ENCODE results near the gene CHCHD3.

The CHCHD3 gene

DNA sequence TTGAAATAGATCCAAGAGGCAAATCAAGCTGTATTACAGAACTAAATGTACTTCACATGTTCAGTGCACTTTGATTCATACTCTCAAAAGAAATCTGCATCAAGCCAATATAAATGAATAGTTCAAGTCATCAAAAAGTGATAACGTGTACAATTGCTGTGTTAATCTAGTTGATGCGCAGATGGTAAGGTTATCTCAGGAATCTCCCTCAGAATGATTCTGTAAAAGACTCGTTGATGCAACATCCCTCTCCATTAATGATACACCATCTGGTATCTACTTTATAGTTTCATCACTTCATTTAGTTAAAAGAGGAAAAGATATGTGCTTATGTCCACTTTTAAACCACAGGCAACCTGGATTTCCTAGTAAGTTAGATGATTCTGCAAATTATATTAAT, 200.6 kb downstream of the CHCHD3 start:
- H3K27me3 ChIP-seq (ENCODE audit: control insufficient read depth, insufficient read depth, low read length) = no peaks in the 10 kb centered on the region
- H3K4me1 ChIP-seq (ENCODE audit: control insufficient read depth, insufficient read depth, low read length) = peaks cover 23% of the 10 kb centered on the region
- H3K27ac ChIP-seq (ENCODE audit: low read depth, low read length) = no peak overlapping the region
- no peak overlapping the region for H3K4me3 ChIP-seq (ENCODE audit: low read depth, low read length)
- no peak overlapping the region for H3K9ac ChIP-seq (ENCODE audit: low read length)
- no peaks in the 10 kb centered on the region for H3K36me3 ChIP-seq (ENCODE audit: control insufficient read depth, insufficient read depth, low read length)
- H3K9me3 ChIP-seq (ENCODE audit: control insufficient read depth, insufficient read depth, low read depth, low read length) = no peaks in the 10 kb centered on the region

GRCh38 chr7:132879579-132879978, 202.3 kb downstream of the CHCHD3 start:
- Histone ChIP-seq H3K9ac (ENCODE audit: low read length) (no peak overlapping the region), H3K4me1 (ENCODE audit: control insufficient read depth, insufficient read depth, low read length) (peaks cover 23% of the 10 kb centered on the region), H3K27ac (ENCODE audit: low read depth, low read length) (no peak overlapping the region)

DNA sequence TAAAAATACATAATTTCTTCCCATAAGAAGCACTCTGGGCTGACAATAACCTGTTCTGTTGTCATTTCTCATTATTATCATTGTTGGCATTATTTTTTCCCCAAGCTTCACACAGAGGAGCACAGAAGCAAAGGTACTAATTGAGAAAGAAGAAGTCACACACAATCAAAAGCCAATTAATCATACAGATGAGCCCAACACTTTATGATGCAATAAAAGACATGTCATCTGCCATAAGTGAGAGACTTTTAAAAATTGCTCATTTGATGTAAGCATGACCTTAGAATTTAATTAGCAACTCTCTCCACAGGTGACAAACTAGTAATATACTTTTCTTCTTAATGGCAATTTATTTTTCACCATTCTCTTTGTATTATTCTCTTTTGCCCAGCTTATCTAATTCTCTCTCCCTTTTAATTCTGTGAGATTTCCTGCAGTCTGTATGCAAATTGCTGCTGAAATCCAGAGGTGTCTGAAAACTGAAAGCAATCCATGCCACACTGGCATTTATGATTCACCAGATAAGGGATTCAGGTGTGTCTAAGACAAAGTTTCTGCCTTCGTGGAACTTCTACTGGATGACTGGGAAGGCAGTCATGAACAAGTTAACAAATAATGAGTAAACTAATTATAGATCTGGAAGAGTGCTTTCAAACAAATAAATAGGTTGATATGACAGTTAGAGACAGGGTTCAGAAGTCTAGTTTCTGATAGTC, 203.5 kb downstream of the CHCHD3 start:
- Histone ChIP-seq H3K9me3 (ENCODE audit: control insufficient read depth, insufficient read depth, low read depth, low read length) (no peaks in the 10 kb centered on the region), H3K4me3 (ENCODE audit: low read depth, low read length) (no peak overlapping the region), H3K4me1 (ENCODE audit: control insufficient read depth, insufficient read depth, low read length) (peaks cover 23% of the 10 kb centered on the region), H3K9ac (ENCODE audit: low read length) (no peak overlapping the region), H3K27ac (ENCODE audit: low read depth, low read length) (no peak overlapping the region), H3K27me3 (ENCODE audit: control insufficient read depth, insufficient read depth, low read length) (no peaks in the 10 kb centered on the region), H3K36me3 (ENCODE audit: control insufficient read depth, insufficient read depth, low read length) (no peaks in the 10 kb centered on the region)

More at GRCh38 chr7:132879579-132879978, 202.3 kb downstream of the CHCHD3 start:
- Histone ChIP-seq H3K9me3 (ENCODE audit: control insufficient read depth, insufficient read depth, low read depth, low read length) (no peaks in the 10 kb centered on the region), H3K27me3 (ENCODE audit: control insufficient read depth, insufficient read depth, low read length) (no peaks in the 10 kb centered on the region), H3K4me3 (ENCODE audit: low read depth, low read length) (no peak overlapping the region), H3K36me3 (ENCODE audit: control insufficient read depth, insufficient read depth, low read length) (no peaks in the 10 kb centered on the region)

DNA sequence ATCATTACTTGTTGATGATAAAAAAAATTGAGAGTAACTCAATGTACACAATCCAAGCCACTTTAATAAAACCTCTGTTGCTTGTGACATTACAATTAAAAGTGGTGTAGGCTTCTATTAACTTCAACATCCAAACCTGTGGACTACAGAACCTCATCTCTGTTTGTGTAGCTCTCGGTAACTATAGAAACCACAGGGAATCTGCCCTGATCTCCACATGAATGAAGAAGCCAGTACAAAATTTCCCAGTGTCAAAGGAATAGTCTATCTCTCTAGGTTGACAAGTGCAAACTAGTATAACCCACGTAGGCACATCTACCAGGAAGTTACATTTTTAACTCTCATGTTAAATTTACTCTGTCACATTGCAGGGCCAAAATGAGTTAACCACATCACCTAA, 204.3 kb downstream of the CHCHD3 start:
- Histone ChIP-seq H3K9ac (ENCODE audit: low read length) (no peak overlapping the region), H3K27ac (ENCODE audit: low read depth, low read length) (peak overlapping the region; percentile 7; the same call in 1 of the 2 replicates), H3K4me1 (ENCODE audit: control insufficient read depth, insufficient read depth, low read length) (peaks cover 23% of the 10 kb centered on the region), H3K36me3 (ENCODE audit: control insufficient read depth, insufficient read depth, low read length) (no peaks in the 10 kb centered on the region), H3K27me3 (ENCODE audit: control insufficient read depth, insufficient read depth, low read length) (no peaks in the 10 kb centered on the region), H3K9me3 (ENCODE audit: control insufficient read depth, insufficient read depth, low read depth, low read length) (no peaks in the 10 kb centered on the region), H3K4me3 (ENCODE audit: low read depth, low read length) (no peak overlapping the region)

DNA sequence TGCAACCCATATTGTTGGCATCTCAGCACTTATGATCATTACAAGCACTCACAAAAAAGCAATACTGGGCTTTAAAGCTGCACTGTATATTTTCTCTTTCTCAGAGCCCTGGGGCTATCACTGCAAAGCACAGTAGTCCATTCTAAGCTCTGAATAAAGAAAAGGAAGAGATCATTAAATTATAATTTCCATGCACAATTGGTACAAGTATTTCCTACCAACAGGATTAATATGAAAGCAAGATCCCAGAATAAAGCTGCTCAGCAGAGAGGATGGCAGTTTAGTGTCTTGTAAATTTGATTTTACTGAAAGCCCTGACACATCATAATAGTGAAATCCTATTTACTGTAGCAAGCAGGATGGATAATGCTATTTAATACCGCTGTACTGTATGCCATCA, 205.3 kb downstream of the CHCHD3 start:
- Histone ChIP-seq H3K4me1 (ENCODE audit: control insufficient read depth, insufficient read depth, low read length) (peaks cover 23% of the 10 kb centered on the region), H3K9me3 (ENCODE audit: control insufficient read depth, insufficient read depth, low read depth, low read length) (no peaks in the 10 kb centered on the region), H3K27me3 (ENCODE audit: control insufficient read depth, insufficient read depth, low read length) (no peaks in the 10 kb centered on the region), H3K27ac (ENCODE audit: low read depth, low read length) (no peak overlapping the region), H3K9ac (ENCODE audit: low read length) (no peak overlapping the region), H3K36me3 (ENCODE audit: control insufficient read depth, insufficient read depth, low read length) (no peaks in the 10 kb centered on the region), H3K4me3 (ENCODE audit: low read depth, low read length) (no peak overlapping the region)

DNA sequence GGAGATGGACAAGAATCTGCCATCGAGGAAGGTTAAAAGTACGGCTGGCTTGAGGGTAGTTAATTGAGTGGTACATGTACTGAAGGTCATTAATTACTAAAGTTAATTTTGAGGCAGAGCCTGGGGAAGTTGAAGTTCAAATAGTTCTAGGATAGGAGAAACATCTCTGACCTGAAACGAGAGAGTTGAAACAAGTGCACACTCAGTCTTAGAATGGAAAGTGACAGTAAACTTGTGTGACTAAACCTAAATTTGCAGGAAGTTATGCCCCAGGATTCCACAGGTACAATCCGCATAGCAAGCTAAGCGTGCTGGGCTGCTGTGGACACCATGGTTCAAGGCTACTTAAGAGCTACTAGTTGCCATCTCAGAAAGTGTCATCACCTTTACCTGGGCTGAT, 209.9 kb downstream of the CHCHD3 start:
- Histone ChIP-seq H3K4me1 (ENCODE audit: control insufficient read depth, insufficient read depth, low read length) (no peaks in the 10 kb centered on the region), H3K9me3 (ENCODE audit: control insufficient read depth, insufficient read depth, low read depth, low read length) (no peaks in the 10 kb centered on the region), H3K36me3 (ENCODE audit: control insufficient read depth, insufficient read depth, low read length) (no peaks in the 10 kb centered on the region), H3K27ac (ENCODE audit: low read depth, low read length) (no peak overlapping the region), H3K4me3 (ENCODE audit: low read depth, low read length) (no peak overlapping the region), H3K27me3 (ENCODE audit: control insufficient read depth, insufficient read depth, low read length) (no peaks in the 10 kb centered on the region), H3K9ac (ENCODE audit: low read length) (no peak overlapping the region)

- H3K36me3 ChIP-seq (ENCODE audit: control insufficient read depth, insufficient read depth, low read length) = no peaks in the 10 kb centered on the region
- no peaks in the 10 kb centered on the region for H3K9me3 ChIP-seq (ENCODE audit: control insufficient read depth, insufficient read depth, low read depth, low read length)
These were observed 210.5 kb downstream of the CHCHD3 start for GRCh38 chr7:132871419-132871818.

DNA sequence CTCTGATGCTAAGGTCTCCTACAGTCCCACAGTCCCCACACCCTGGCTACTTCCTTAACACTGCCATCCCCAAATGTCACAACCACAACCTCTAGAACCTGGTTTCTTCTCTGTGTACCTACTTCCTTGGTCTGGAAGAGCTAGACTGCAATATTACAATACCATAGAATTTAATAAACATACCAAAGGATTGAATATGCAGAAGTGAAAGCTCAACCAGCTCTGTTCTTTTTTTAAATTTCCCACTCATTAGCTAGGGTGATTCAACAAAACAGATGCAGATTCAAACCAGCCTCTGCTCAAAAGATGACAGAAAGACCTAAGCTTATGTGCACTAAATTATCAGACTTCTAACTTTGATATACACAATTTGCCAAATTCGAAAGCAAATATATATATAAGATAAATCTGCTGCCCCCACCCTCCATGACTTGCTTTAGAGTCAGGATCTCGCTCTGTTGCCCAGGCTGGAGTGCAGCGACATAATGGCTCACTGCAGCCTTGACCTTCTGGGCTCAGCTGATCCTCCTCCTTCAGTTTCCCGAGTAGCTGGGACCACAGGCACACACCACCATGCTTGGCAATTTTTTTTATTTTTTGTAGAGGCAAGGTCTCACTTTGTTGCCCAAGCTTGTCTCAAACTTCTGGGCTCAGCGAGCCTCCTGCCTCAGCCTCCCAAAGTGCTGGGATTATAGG, 212.6 kb downstream of the CHCHD3 start:
- Histone ChIP-seq H3K27ac (ENCODE audit: low read depth, low read length) (no peak overlapping the region), H3K27me3 (ENCODE audit: control insufficient read depth, insufficient read depth, low read length) (no peaks in the 10 kb centered on the region), H3K4me1 (ENCODE audit: control insufficient read depth, insufficient read depth, low read length) (no peaks in the 10 kb centered on the region), H3K9me3 (ENCODE audit: control insufficient read depth, insufficient read depth, low read depth, low read length) (no peaks in the 10 kb centered on the region), H3K36me3 (ENCODE audit: control insufficient read depth, insufficient read depth, low read length) (no peaks in the 10 kb centered on the region; the same call in 1 of the 2 replicates), H3K4me3 (ENCODE audit: low read depth, low read length) (no peak overlapping the region), H3K9ac (ENCODE audit: low read length) (no peak overlapping the region)

More at GRCh38 chr7:132871419-132871818, 210.5 kb downstream of the CHCHD3 start:
- no peak overlapping the region for H3K27ac ChIP-seq (ENCODE audit: low read depth, low read length)
- no peaks in the 10 kb centered on the region for H3K27me3 ChIP-seq (ENCODE audit: control insufficient read depth, insufficient read depth, low read length)
- no peaks in the 10 kb centered on the region for H3K4me1 ChIP-seq (ENCODE audit: control insufficient read depth, insufficient read depth, low read length)
- no peak overlapping the region for H3K9ac ChIP-seq (ENCODE audit: low read length)
- H3K4me3 ChIP-seq (ENCODE audit: low read depth, low read length) = no peak overlapping the region

DNA sequence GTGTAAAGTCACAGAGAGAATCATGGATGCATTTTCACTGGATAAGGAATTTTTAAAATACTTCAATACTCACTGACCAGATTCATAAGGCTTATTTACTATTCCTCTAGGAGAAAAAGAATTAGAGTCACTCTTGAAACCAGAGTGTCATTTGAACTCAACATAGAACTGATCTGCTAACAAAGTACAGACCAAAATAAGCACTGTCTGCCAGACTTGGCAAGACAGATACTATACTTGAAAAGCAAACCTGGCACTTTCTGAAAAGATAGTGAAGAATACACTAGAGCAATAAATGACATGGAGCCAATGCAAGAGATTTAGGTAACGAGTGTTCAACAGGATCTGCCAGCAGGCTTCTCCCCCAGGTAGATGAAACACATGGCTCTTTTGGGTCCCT, 215.3 kb downstream of the CHCHD3 start:
- no peaks in the 10 kb centered on the region for H3K4me1 ChIP-seq (ENCODE audit: control insufficient read depth, insufficient read depth, low read length)
- H3K27me3 ChIP-seq (ENCODE audit: control insufficient read depth, insufficient read depth, low read length) = no peaks in the 10 kb centered on the region
- H3K4me3 ChIP-seq (ENCODE audit: low read depth, low read length) = no peak overlapping the region
- peaks cover 3% of the 10 kb centered on the region; the same call in 1 of the 2 replicates for H3K36me3 ChIP-seq (ENCODE audit: control insufficient read depth, insufficient read depth, low read length)
- H3K27ac ChIP-seq (ENCODE audit: low read depth, low read length) = no peak overlapping the region
- no peak overlapping the region for H3K9ac ChIP-seq (ENCODE audit: low read length)
- peaks cover 8% of the 10 kb centered on the region; the same call in 1 of the 2 replicates for H3K9me3 ChIP-seq (ENCODE audit: control insufficient read depth, insufficient read depth, low read depth, low read length)

DNA sequence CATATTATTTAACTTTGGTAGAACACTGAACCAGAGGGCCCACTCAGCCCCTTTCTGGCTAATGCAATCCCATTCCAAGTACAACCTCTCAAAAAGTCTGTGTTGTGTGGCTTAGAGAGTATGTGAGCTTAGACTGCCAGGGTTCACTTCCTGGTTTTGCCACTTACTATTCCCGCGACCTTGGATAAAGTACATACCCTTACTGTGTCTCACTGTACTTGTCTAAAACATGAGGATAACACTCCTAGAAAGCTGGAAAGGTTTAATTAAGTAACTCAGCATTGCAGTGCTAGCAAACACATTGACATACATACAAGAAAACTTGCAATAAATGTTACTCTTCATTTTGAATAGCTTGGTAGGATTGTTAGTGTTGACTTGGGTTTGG, 215.8 kb downstream of the CHCHD3 start:
- peaks cover 8% of the 10 kb centered on the region; the same call in 1 of the 2 replicates for H3K9me3 ChIP-seq (ENCODE audit: control insufficient read depth, insufficient read depth, low read depth, low read length)
- H3K4me1 ChIP-seq (ENCODE audit: control insufficient read depth, insufficient read depth, low read length) = no peaks in the 10 kb centered on the region
- H3K27ac ChIP-seq (ENCODE audit: low read depth, low read length) = no peak overlapping the region
- H3K27me3 ChIP-seq (ENCODE audit: control insufficient read depth, insufficient read depth, low read length) = no peaks in the 10 kb centered on the region
- H3K36me3 ChIP-seq (ENCODE audit: control insufficient read depth, insufficient read depth, low read length) = peaks cover 3% of the 10 kb centered on the region; the same call in 1 of the 2 replicates
- no peak overlapping the region for H3K9ac ChIP-seq (ENCODE audit: low read length)
- no peak overlapping the region for H3K4me3 ChIP-seq (ENCODE audit: low read depth, low read length)

- no peak overlapping the region for H3K27ac ChIP-seq (ENCODE audit: low read depth, low read length)
- no peaks in the 10 kb centered on the region for H3K27me3 ChIP-seq (ENCODE audit: control insufficient read depth, insufficient read depth, low read length)
- H3K36me3 ChIP-seq (ENCODE audit: control insufficient read depth, insufficient read depth, low read length) = peaks cover 3% of the 10 kb centered on the region; the same call in 1 of the 2 replicates
- H3K9ac ChIP-seq (ENCODE audit: low read length) = no peak overlapping the region
- peaks cover 8% of the 10 kb centered on the region; the same call in 1 of the 2 replicates for H3K9me3 ChIP-seq (ENCODE audit: control insufficient read depth, insufficient read depth, low read depth, low read length)
- no peaks in the 10 kb centered on the region for H3K4me1 ChIP-seq (ENCODE audit: control insufficient read depth, insufficient read depth, low read length)
- no peak overlapping the region for H3K4me3 ChIP-seq (ENCODE audit: low read depth, low read length)
These were observed 216.3 kb downstream of the CHCHD3 start for GRCh38 chr7:132865366-132866143.
